ENCODE data around the gene LOXL1.
"Not testable (repeated sequence)": the region's sequence is repeated elsewhere in the genome, so short reads cannot be mapped to it uniquely, and the experiment has no call there.

The LOXL1 gene

GRCh38 chr15:73954188-73955145 is 28.2 kb downstream of the LOXL1 start:
- DNase-seq: no peak

- DNase-seq: no peak
Measured at GRCh38 chr15:73955326-73955725, 29.1 kb downstream of the LOXL1 start.

- DNase-seq: no peak
Measured at GRCh38 chr15:73955861-73956742, 29.8 kb downstream of the LOXL1 start.

GRCh38 chr15:73956743-73957135 is 30.5 kb downstream of the LOXL1 start:
- DNase-seq: peak; percentile 66

- DNase-seq: no peak
Measured at GRCh38 chr15:73957276-73957675, 31.0 kb downstream of the LOXL1 start.

GRCh38 chr15:73957785-73958184 is 31.5 kb downstream of the LOXL1 start:
- DNase-seq: no peak

GRCh38 chr15:73959012-73959581 is 32.8 kb downstream of the LOXL1 start:
- DNase-seq: peak; percentile 76

GRCh38 chr15:73959801-73960200 is 33.5 kb downstream of the LOXL1 start:
- DNase-seq: no peak

GRCh38 chr15:73960472-73961070 is 34.3 kb downstream of the LOXL1 start:
- DNase-seq: not testable (repeated sequence)

GRCh38 chr15:73962433-73962832 is 36.2 kb downstream of the LOXL1 start:
- no peak for DNase-seq

- peak; percentile 93 for DNase-seq
Measured at GRCh38 chr15:73964736-73965093, 38.5 kb downstream of the LOXL1 start.

- DNase-seq: no peak
Measured at GRCh38 chr15:73965094-73965757, 39.0 kb downstream of the LOXL1 start.

- DNase-seq: peak; percentile 49
Measured at GRCh38 chr15:73965758-73966113, 39.5 kb downstream of the LOXL1 start.

GRCh38 chr15:73968461-73968860 is 42.2 kb downstream of the LOXL1 start:
- no peak for DNase-seq

- no peak for DNase-seq
Measured at GRCh38 chr15:73969151-73969759, 43.0 kb downstream of the LOXL1 start.

- peak; percentile 95 for DNase-seq
Measured at GRCh38 chr15:73972984-73973682, 46.9 kb downstream of the LOXL1 start.

- not testable (repeated sequence) for DNase-seq
Measured at GRCh38 chr15:73973683-73974200, 47.5 kb downstream of the LOXL1 start.

GRCh38 chr15:73975440-73976125 is 49.3 kb downstream of the LOXL1 start:
- DNase-seq: peak; percentile 97

GRCh38 chr15:73978896-73979295 is 52.6 kb downstream of the LOXL1 start:
- DNase-seq: no peak

- DNase-seq: no peak
Measured at GRCh38 chr15:73979636-73980035, 53.4 kb downstream of the LOXL1 start.
